ENCODE data around the gene SNX5.
A peak's percentile ranks its signal among the peaks of the same experiment; 100 is the strongest.
"Not testable (repeated sequence)": the region's sequence is repeated elsewhere in the genome, so short reads cannot be mapped to it uniquely, and the experiment has no call there.

SNX5 gene

DNA sequence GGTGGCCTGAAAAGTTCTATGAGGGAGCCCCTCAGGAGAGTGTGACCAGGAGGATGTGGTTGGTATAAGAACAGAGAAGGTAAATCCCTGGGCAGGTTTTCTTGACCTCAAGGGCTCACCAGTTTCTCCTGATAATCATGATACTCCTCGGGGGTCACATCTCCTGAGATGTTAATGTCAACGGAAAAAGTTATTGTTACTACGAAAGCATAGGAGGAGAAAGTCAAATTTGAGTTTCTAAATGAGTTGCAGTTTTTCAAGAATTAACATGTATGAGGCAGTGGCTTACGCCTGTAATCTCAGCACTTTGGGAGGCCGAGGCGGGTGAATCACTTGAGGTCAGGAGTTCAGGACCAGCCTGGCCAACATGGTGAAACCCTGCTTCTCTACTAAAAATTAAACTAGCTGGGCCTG, 23.6 kb upstream of the SNX5 start:
- DNase-seq: no peak

DNA sequence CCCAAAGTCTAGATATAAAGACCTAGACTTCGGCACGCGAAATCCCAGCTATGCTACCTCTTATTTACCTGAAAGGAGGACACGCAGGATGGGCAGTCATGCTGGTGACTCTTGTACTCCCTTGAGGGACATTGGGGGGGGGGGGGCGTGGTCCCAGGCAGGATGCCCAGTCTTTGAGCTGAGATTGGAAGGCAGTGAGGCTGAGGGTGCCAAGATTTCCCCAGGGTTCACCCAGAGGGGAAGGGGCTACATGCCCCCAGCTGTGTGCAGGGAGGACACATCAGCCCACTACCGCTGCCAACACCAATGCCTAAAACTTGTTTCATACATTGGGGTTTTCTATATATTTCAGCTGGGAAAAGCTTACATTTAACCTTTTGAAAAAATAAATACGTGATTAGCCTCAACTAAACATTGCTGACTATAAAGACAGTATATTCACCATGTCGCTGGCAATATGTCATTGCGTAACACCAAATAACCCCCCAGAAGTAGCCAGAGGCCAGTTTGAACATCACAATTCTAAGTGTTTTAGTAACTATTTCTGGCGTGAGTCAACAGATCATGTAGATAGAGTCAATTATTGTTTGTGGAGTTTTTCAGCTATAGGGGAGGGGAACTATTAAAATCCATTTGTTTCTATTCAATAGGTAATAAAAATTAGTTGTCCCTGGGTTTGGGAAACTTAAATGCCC, 21.8 kb upstream of the SNX5 start:
- no peak for DNase-seq

DNA sequence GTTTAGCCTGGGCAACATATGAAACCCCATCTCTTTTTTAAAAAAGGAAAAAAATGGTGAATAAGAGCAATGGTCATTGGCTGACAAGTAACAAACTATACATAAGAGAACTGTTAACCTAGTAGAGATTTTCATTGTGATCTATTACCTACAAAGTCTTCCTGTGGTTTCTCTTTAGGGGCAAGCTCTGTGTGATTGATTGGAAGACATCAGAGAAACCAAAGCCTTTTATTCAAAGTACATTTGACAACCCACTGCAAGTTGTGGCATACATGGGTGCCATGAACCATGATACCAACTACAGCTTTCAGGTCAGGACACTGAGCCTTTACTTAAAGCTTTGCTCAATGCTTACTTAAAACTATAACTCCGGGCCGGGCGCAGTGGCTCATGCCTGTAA, 19.4 kb upstream of the SNX5 start:
- DNase-seq: no peak

DNA sequence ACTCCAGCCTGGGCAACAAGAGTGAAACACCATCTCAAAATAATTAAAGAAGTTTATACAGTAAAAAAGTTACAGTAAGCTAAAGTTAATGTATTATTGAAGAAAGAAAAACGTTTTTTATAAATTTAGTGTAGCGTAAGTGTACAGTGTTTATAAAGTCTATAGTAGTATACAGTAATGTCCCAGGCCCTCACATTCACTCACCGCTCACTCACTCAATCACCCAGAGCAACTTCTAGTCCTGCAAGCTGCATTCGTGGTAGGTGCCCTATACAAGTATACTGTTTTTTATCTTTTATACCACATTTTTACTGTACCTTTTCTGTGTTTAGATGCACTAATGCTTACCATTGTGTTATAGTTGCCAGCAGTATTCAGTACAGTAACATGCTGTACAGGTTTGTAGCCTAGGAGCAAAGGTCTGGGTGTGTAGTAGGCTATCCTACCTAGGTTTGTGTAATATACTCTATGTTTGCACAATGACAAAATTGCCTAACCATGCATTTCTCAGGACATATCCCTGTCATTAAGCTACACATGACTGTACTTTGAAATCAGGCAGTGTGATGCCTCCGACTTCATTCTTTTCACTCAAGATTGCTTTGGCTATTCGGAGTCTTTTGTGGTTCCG, 16.9 kb upstream of the SNX5 start:
- no peak for DNase-seq

GRCh38 chr20:17976305-17976704, 7.7 kb upstream of the SNX5 start:
- DNase-seq: no peak

DNA sequence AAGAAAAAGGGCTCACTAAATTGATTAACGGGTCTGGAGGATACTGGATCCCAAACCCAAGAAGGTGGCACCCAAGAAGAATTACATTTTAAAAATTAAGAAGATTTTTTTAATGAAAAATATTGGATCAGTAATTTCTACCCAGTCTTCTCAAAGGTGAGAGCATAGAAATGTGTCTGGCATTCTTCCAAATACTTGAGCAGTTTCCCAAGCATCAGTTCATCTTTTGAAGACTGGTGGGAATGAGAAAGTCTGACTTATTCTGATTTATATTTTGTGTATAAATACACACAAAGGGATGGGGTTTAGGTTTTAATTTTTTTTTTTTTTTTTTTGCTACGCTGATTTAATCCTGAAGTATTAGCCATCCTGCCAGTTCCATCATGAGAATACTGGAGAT, 3.5 kb upstream of the SNX5 start:
- DNase-seq: no peak

- DNase-seq: no peak
Observed at GRCh38 chr20:17971300-17972013, 2.9 kb upstream of the SNX5 start.

DNA sequence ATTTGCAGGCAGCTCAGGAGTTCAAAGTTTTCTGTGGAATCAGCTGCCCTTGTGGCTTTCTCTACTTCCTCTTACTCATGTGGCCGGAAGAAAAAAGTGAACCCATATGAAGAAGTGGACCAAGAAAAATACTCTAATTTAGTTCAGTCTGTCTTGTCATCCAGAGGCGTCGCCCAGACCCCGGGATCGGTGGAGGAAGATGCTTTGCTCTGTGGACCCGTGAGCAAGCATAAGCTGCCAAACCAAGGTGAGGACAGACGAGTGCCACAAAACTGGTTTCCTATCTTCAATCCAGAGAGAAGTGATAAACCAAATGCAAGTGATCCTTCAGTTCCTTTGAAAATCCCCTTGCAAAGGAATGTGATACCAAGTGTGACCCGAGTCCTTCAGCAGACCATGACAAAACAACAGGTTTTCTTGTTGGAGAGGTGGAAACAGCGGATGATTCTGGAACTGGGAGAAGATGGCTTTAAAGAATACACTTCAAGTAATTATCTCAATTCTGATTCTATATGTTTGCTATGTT, 1.4 kb upstream of the SNX5 start:
- peak; percentile 33 for DNase-seq

DNA sequence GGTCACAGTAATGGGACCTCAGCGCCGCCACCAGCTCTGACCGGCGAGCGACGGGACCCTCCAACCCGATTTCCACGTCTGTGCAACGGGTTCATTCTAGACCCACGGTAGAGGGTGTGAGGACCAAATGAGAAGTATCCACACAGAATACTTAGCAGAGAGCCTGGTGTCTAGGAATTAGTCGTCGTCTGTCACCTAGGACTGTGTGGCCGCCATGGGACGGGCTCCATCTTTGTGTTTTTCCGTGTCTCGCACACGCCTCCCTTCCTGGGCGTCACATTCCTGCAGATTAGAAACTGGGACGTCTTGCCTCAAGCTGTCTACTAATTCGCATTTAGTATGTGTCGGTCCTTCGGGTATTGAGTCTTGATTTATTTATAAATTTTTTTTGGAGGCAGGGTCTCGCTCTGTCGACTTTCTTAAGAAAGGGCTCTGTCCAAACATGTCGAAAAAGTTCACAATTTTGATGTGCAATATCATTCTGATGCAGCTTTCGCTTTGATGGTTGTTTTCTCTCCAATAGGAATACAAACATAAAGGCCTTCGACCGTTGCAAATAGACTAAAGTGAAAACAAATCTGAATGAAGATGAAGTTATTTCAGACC, 787 bp upstream of the SNX5 start:
- DNase-seq: peak; percentile 32

DNA sequence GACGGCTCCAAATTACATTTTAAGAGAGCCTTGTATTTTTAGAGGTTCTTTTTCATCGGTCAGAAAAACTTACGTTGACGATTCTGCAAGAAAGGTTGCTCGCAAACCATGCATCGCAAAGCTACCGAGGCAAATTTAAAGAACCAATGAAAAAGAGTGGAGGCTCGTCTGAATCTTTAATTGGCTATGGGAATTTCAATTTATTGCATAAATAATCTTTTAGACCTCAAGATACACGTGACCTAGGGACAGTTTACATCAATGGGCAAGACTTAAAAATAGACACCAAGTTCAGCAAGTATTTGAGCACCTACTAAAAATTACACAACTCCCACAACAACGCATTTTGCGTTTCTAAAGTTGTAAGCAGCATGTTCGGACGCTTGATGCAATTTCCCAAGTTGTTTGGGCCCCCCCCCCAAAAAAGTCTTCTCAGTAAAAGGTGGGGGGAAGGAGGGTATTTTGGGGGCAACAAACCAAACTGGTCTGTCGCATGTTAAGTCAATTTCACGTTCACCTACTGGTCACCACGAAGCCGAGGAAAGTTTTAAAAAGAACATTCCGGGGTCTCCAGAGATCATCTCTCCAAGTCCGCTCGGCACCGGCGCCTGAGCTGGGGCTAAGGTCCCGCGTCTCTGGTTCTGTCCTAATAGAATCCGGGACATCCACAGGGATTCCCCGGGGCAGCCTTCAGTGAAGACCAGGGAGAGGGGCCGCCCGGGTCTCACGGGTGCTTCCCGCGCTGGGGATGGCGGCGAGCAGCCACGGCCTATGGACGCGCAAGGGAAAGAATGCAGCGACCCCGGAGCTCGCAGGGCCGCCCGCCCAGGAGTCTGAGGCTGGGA, 851 bp downstream of the SNX5 start:
- no peak for DNase-seq

- DNase-seq: no peak
Observed at GRCh38 chr20:17966432-17967310, 1.9 kb downstream of the SNX5 start.

GRCh38 chr20:17965042-17965697, 3.4 kb downstream of the SNX5 start:
- no peak for DNase-seq

- no peak for DNase-seq
Observed at GRCh38 chr20:17964632-17965031, 4.0 kb downstream of the SNX5 start.

DNA sequence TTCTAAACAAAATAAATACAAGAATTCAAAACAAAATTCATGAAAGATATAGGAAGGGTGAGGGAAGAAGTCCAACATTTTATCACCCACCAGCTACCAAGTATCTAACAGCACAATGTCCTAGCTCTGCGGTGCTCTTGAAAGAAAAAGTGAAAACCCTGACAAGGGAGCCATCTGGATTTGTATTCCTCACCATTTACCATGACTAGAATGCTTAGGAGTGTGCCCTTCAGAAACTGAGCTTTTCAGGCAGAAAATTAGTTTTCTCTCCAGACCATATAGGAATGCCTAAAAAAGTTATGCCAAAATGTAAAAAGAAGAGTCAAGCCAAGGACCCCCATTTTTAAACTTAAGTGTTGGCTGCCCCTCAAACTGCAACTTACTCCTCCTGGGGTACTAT, 4.5 kb downstream of the SNX5 start:
- no peak for DNase-seq

DNA sequence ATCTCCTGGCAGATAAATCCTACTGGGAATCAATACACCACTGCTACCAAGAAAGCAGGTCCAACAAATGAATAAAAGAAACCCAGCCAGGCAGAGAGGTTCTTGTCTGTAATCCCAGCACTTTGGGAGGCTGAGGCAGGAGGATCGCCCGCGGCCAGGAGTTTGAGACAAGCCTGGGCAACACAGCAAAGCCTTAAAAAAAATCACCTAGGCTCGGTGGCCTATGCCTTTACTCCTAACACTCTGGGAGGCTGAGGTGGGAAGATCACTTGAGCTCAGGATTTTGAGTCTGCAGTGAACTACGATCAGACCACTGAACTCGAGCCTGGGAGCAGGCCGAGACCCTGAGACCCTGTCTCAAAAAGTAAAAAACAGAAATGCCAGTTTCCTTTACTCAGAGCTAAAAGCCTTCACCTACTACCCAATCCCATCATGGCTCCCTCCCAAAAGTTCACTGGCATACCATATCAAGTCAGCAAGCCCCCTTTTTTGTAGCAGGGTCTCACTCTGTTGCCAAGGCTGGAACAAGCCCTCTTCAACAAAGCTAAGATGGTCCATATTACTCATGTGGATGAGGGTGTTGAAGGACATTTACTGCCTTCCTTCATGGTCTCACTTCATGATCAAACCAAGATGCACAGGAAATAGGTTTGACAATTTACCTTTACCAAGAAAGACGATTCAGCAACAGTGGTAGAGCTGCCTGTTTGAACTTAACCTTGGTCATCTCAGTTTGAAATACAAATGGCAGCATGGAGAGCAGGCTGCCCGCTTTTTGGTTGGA, 5.3 kb downstream of the SNX5 start:
- DNase-seq: no peak

- no peak for DNase-seq
Observed at GRCh38 chr20:17961587-17961940, 7.0 kb downstream of the SNX5 start.

DNA sequence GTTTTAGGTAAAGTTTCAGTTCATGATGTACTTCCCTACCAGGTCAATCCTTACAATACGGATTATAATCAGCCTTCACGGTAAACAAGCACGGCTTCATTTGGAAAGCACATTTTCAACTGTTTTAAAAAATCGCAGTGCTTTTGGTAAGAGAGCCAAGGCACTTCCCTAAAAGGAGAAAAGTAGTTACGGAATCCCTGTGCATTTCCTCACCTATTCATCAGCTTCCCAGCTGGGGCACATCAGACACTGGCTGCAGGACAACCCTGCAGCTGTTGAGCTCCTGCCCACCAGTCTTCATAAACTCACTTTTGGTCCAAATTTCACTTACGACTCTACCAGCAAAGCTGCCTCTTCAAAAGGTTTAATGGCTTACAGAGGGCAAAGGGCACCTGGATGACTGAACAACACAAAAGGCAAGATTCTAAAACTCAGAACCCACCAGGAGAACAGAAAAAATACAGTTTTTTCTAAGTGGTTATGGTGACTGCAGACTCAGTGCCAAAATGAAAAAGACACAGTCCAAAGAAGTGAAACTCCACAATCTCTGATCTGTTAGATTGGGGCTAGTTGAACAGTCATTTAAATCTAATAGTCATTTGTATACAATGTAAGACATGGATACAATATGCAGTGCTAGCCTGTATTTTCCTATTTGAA, 7.5 kb downstream of the SNX5 start:
- no peak for DNase-seq

GRCh38 chr20:17960400-17960885, 8.2 kb downstream of the SNX5 start:
- not testable (repeated sequence) for DNase-seq

- DNase-seq: no peak
Observed at GRCh38 chr20:17959257-17959627, 9.4 kb downstream of the SNX5 start.

All from NCI-H226 (cell line).